Osteoblast (primary cell): Measurements from ENCODE around the gene AJAP1. TPM values are rescaled to one million over a fixed set of nuclear protein-coding genes. Genes with fewer than 3 reads are reported as not detected.

Experiments used
- DNase-seq: peaks from one replicate; pipeline ENCODE4 v3.0.0; 2011; ENCODE audit warnings: low spot score, mixed read lengths; ENCODE audit not compliant: insufficient read length; ENCODE audit errors: missing footprints
- H2AFZ ChIP-seq: 2 replicates; pipeline ENCODE4 v1.6.0; 2011; ENCODE audit warnings: mild to moderate bottlenecking, low read length
- H3K27ac ChIP-seq: 2 replicates; pipeline ENCODE4 v1.5.1; 2011; ENCODE audit warnings: mild to moderate bottlenecking, low read depth, low read length, moderate library complexity
- H3K27me3 ChIP-seq: 2 replicates; pipeline ENCODE4 v1.6.0; 2012; ENCODE audit warnings: mild to moderate bottlenecking, control low read depth, inconsistent platforms, low read length, moderate library complexity; ENCODE audit not compliant: insufficient read depth
- H3K36me3 ChIP-seq: 2 replicates; pipeline ENCODE4 v1.5.1; 2011; ENCODE audit warnings: mild to moderate bottlenecking, low read length, control low read depth, moderate library complexity; ENCODE audit not compliant: insufficient read depth
- H3K4me1 ChIP-seq: 2 replicates; pipeline ENCODE4 v1.5.1; 2011; ENCODE audit warnings: mild to moderate bottlenecking, low read length, control low read depth, moderate library complexity; ENCODE audit not compliant: insufficient read depth
- H3K4me2 ChIP-seq: 2 replicates; pipeline ENCODE4 v1.6.0; 2011; ENCODE audit warnings: mild to moderate bottlenecking, low read length; ENCODE audit not compliant: insufficient read depth
- H3K4me3 ChIP-seq: fragments of 200-600 bp; sonication (generic); 3 replicates; pipeline ENCODE4 v1.5.1; 2012; ENCODE audit warnings: mild to moderate bottlenecking, low read length, inconsistent platforms; ENCODE audit not compliant: insufficient read depth
- H3K79me2 ChIP-seq: 2 replicates; pipeline ENCODE4 v1.6.0; 2012; ENCODE audit warnings: mild to moderate bottlenecking, low read length, control low read depth, inconsistent platforms; ENCODE audit not compliant: insufficient read depth
- H3K9me3 ChIP-seq: 2 replicates; pipeline ENCODE4 v1.5.1; 2011; ENCODE audit warnings: low read depth, low read length, control low read depth
- H4K20me1 ChIP-seq: 2 replicates; pipeline ENCODE4 v1.6.0; 2012; ENCODE audit warnings: mild to moderate bottlenecking, low read length, control low read depth; ENCODE audit not compliant: insufficient read depth
- total RNA-seq: library from RNA; depleted of rRNA; stranded (reverse); fragments of >200 nt; gene quantifications from 2 replicates; pipeline ENCODE4 v1.2.3, GENCODE V29; 2012
- TF ChIP-seq, protein P1 (sequence below): IDR thresholded peaks from 2 replicates; pipeline ENCODE4 v1.5.1; 2011; ENCODE audit warnings: mild to moderate bottlenecking, low read depth, low read length, moderate library complexity; ENCODE audit errors: extremely low read depth

The AJAP1 gene
- total RNA-seq, 1 donor = 1.1 TPM

DNA sequence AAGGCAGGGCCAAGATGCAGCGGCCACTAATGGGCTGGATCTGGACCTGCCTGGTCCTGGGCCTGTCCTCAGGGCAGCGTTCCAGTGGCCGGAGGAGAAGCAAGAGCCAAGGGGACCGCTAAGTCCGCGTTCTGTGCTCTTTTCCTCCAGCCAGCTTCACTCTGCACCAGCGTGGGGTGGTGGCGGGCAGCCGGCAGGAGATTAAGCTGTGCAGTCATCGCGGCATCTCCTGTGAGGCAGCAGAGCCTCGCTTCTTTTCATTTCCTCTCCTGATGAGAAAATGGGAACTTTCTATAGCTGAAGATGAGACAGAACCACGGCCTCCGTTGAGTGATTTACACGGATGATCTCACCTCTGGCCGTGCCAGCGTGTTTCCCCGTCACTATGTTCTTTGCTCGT lies 43.4 kb downstream of the AJAP1 start:
- Histone ChIP-seq H3K4me3 (no peak overlapping the region), H3K4me1 (no peaks in the 10 kb centered on the region), H3K9me3 (no peaks in the 10 kb centered on the region), H2AFZ (no peak overlapping the region), H3K27ac (no peak overlapping the region), H3K27me3 (no peaks in the 10 kb centered on the region), H3K79me2 (no peaks in the 10 kb centered on the region), H4K20me1 (no peaks in the 10 kb centered on the region), H3K4me2 (no peak overlapping the region), H3K36me3 (no peaks in the 10 kb centered on the region)
- TF ChIP-seq, protein P1, sequence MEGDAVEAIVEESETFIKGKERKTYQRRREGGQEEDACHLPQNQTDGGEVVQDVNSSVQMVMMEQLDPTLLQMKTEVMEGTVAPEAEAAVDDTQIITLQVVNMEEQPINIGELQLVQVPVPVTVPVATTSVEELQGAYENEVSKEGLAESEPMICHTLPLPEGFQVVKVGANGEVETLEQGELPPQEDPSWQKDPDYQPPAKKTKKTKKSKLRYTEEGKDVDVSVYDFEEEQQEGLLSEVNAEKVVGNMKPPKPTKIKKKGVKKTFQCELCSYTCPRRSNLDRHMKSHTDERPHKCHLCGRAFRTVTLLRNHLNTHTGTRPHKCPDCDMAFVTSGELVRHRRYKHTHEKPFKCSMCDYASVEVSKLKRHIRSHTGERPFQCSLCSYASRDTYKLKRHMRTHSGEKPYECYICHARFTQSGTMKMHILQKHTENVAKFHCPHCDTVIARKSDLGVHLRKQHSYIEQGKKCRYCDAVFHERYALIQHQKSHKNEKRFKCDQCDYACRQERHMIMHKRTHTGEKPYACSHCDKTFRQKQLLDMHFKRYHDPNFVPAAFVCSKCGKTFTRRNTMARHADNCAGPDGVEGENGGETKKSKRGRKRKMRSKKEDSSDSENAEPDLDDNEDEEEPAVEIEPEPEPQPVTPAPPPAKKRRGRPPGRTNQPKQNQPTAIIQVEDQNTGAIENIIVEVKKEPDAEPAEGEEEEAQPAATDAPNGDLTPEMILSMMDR = no peak
- DNase-seq = peak; percentile 48

DNA sequence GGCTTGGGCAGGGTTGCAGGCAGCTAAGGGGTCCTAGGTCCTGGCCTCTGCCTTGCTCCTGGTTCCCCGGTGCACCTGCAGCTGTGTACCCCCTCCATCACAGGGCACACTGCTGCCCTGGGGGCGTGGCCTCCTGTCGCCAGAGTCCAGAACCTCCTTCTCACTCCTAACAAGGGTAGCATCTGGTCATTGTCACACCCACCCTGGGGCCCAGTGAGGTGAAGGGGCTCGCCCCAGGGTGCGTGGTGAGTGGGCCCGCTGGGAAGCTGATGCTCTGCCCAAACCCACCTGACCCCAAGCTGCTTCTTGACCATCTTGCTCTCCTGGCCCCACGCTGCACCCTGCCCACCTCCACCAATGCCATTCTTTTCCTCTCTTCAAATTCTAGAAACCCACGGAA lies 44.5 kb downstream of the AJAP1 start:
- Histone ChIP-seq H2AFZ (no peak overlapping the region), H3K79me2 (no peaks in the 10 kb centered on the region), H3K9me3 (no peaks in the 10 kb centered on the region), H3K4me3 (no peak overlapping the region), H3K27me3 (no peaks in the 10 kb centered on the region), H4K20me1 (no peaks in the 10 kb centered on the region), H3K27ac (no peak overlapping the region), H3K4me2 (no peak overlapping the region), H3K36me3 (no peaks in the 10 kb centered on the region), H3K4me1 (no peaks in the 10 kb centered on the region)
- TF ChIP-seq, protein P1 = no peak
- DNase-seq = peak; percentile 46

DNA sequence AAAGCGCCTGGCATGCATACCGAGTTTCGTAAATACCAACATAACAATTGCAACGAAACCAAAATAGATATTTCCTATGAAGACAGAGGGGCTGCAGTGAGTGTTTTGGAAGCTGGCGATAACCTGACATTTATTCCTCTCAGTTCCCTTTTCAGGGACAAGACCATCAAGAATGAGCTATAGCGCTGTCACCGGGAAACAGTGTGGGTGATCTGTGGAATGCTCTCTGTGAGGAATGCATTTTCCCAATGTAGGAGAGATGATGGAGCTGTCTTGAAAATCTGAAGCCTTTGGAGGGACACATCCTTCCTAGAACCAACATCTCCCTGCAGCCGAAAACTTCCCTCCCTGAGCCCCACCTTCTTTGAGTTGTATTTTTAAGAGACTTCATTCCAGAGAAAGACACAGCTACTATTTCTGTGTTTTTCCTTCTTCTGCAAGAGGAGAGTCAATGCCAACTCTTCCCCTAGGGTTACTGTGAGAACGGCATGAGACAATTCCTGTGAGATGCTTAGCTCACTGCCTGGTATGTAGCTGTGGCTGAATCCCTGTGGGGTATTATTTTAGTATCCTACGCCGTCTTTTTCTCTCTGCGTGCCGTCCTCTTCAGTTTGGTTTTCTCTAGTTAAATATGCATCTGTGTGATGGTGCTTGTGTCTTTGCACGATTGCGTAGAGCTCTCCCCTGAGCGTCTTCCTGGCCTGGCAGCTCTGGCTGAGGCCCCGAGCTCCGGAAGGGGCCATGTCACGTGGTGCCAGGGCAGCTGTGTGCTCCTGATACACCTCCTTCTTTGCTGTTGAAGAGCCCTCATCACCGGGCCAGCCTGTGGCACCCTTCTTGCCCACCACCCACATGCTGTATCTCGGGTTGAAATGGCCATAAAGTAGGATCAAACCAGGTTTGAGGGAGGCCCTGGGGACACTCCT lies 45.2 kb downstream of the AJAP1 start:
- DNase-seq = peak; percentile 57

DNA sequence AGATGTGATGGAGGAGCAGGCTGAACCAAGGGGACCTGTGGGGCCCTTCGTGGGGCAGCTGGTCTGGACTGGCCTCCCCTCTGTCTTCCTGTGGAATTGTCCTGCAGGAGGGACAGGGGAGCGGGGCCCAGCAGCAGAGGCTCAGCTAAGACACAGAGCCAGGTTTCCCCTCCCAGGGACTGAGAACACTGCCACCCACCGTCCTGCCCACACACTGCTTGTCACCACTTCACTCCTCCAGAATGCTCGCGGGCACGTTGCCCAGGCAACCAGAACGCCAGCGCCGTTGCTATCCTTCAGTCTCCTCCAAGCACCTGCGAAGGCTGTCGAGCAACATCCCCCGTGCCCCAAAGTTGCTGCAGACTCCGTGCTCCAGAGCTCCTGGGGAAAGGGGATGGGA lies 46.4 kb downstream of the AJAP1 start:
- DNase-seq = no peak
- Histone ChIP-seq H3K4me2 (no peak overlapping the region), H3K9me3 (no peaks in the 10 kb centered on the region), H3K4me1 (no peaks in the 10 kb centered on the region), H3K4me3 (no peak overlapping the region), H3K36me3 (no peaks in the 10 kb centered on the region), H3K27me3 (no peaks in the 10 kb centered on the region), H2AFZ (no peak overlapping the region), H3K79me2 (no peaks in the 10 kb centered on the region), H4K20me1 (no peaks in the 10 kb centered on the region), H3K27ac (no peak overlapping the region)
- TF ChIP-seq, protein P1 = no peak

More for the DNA sequence above, 45.2 kb downstream of the AJAP1 start:
- Histone ChIP-seq H3K79me2 (no peaks in the 10 kb centered on the region), H3K4me1 (no peaks in the 10 kb centered on the region), H3K36me3 (no peaks in the 10 kb centered on the region), H2AFZ (no peak overlapping the region), H4K20me1 (no peaks in the 10 kb centered on the region), H3K27me3 (no peaks in the 10 kb centered on the region), H3K4me3 (no peak overlapping the region), H3K9me3 (no peaks in the 10 kb centered on the region), H3K4me2 (no peak overlapping the region), H3K27ac (peak overlapping the region; percentile 37)
- TF ChIP-seq, protein P1 = no peak
